GM19463 (cell line): ENCODE measurements around the gene C11orf91.

ENCODE experiments used
- ATAC-seq: cut with Tn5 transposase; IDR thresholded peaks from one replicate; pipeline ENCODE4 v1.9.1; 2021; ENCODE audit warnings: mild to moderate bottlenecking, moderate library complexity; ENCODE audit not compliant: unreplicated experiment

The C11orf91 gene

DNA sequence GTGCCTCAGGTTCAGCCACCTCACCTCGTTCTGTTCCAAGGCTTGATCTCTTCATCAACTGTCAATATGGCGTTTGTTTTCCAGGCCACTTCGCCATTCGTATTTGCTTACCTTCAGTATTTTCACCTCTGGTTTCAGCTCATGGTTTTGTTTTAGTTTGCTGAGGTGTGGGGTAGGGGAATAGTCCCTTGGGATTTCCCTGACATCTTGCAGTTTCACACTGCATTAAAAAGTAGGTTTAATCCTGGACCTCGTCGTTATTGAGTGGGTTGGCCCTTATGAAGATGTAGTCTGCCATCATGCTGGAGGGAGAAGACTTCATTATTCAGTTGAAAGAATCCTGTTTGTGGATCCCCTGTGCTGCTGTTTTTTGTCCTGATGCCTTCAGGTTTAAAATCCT lies 46.0 kb downstream of the C11orf91 start:
- ATAC-seq: no peak

DNA sequence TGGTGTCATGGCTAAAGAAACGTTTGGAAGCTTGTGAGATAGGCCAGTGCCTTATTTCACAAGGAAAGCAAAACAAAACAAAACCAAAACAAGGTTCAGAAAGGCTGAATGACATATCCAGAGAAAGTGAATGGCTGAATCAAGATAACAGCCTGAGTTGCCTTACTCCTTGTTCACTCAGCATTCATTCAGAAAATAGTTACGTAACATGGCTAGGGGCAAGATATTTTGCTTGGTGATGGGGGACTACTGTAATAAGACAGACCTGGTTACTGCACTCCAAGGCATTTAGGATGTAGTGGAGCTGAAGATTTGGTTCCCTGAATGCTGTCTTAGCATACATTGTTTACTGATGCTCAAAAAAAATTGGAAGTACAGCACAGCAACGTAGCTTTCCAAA lies 47.7 kb downstream of the C11orf91 start:
- no peak for ATAC-seq

DNA sequence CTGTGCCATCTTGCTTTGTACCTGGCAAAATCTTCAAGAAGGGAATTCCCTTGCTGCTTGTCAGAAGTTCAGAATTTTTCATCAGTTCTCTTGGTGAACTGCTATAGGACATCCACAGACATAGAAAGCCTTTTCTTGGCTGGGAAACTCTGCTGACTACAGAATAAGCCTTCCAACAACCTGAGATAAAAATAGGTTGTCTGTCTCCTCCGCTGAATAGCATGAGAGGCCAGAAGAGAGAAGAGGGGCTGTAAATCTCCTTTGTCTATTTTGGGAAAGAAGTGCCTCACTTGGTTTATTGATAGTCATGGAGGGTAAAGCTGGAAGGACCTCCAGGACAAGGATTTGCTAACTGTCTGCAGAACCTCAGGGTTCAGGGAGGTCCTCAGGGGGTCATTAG lies 48.2 kb downstream of the C11orf91 start:
- no peak for ATAC-seq

GRCh38 chr11:33651990-33652389 lies 48.6 kb downstream of the C11orf91 start:
- no peak for ATAC-seq

- no peak for ATAC-seq
These were observed 49.1 kb downstream of the C11orf91 start for GRCh38 chr11:33651555-33651954.

DNA sequence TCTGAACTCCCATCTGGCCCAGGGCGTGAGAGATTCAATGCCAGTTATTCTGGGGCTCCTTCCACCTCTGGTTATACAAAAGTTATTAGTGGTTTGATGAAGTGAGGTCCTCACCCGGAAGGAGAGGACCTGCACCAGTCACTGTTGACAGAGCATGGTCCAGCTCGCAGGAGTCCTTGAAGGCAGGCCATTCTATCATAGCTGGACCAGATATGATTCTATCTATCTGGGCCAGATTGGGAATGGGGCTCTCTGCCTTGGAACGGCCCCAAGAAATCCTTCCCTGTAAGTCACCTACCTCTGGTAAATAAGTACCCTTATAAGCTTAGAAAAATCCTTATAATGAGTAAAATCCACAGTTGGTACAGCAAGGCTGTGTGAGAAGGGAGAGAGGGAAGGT lies 50.7 kb downstream of the C11orf91 start:
- ATAC-seq: no peak
